NCI-H2227 (cell line): ENCODE results near the gene PLEKHA7.

ENCODE experiments used
- DNase-seq: peaks from one replicate; lab custom pipeline; 2025; ENCODE audit not compliant: unreplicated experiment; lab: John Stamatoyannopoulos, UW

The PLEKHA7 gene

GRCh38 chr11:16812274-16812673 lies 201.9 kb downstream of the PLEKHA7 start:
- peak; percentile 35 for DNase-seq

- no peak for DNase-seq
Measured at GRCh38 chr11:16811136-16812020, 202.8 kb downstream of the PLEKHA7 start.

GRCh38 chr11:16809886-16810668 lies 204.1 kb downstream of the PLEKHA7 start:
- DNase-seq, result no peak

GRCh38 chr11:16807306-16807705 lies 206.9 kb downstream of the PLEKHA7 start:
- no peak for DNase-seq

GRCh38 chr11:16806791-16807190 lies 207.4 kb downstream of the PLEKHA7 start:
- no peak for DNase-seq

GRCh38 chr11:16805938-16806337 lies 208.3 kb downstream of the PLEKHA7 start:
- no peak for DNase-seq

GRCh38 chr11:16804104-16804947 lies 209.9 kb downstream of the PLEKHA7 start:
- DNase-seq, result no peak

- no peak for DNase-seq
Measured at GRCh38 chr11:16801288-16801980, 212.8 kb downstream of the PLEKHA7 start.

- peak; percentile 44 for DNase-seq
Measured at GRCh38 chr11:16800382-16800781, 213.8 kb downstream of the PLEKHA7 start.

- DNase-seq, result peak; percentile 74
Measured at GRCh38 chr11:16799890-16800289, 214.3 kb downstream of the PLEKHA7 start.

- no peak for DNase-seq
Measured at GRCh38 chr11:16799221-16799620, 215.0 kb downstream of the PLEKHA7 start.

- DNase-seq, result no peak
Measured at GRCh38 chr11:16797776-16798175, 216.4 kb downstream of the PLEKHA7 start.

- no peak for DNase-seq
Measured at GRCh38 chr11:16796311-16796710, 217.9 kb downstream of the PLEKHA7 start.

GRCh38 chr11:16795146-16795545 lies 219.1 kb downstream of the PLEKHA7 start:
- no peak for DNase-seq

- no peak for DNase-seq
Measured at GRCh38 chr11:16794047-16794818, 220.0 kb downstream of the PLEKHA7 start.

- no peak for DNase-seq
Measured at GRCh38 chr11:16793511-16793910, 220.7 kb downstream of the PLEKHA7 start.

- DNase-seq, result no peak
Measured at GRCh38 chr11:16793009-16793408, 221.2 kb downstream of the PLEKHA7 start.

- DNase-seq, result no peak
Measured at GRCh38 chr11:16792426-16792825, 221.8 kb downstream of the PLEKHA7 start.

GRCh38 chr11:16791191-16791961 lies 222.8 kb downstream of the PLEKHA7 start:
- no peak for DNase-seq
